GM19324 (cell line): ENCODE results near the gene PDPK1.
"Not testable (repeated sequence)": the region's sequence is repeated elsewhere in the genome, so short reads cannot be mapped to it uniquely, and the experiment has no call there.

Source experiments
- ATAC-seq: cut with Tn5 transposase; IDR thresholded peaks from one replicate; pipeline ENCODE4 v1.9.1; 2021; ENCODE audit warnings: mild to moderate bottlenecking, moderate library complexity; ENCODE audit not compliant: unreplicated experiment, low FRiP score

Gene PDPK1

GRCh38 chr16:2584729-2585650 is 47.2 kb downstream of the PDPK1 start:
- no peak for ATAC-seq

- no peak for ATAC-seq
Observed at GRCh38 chr16:2585651-2586081, 47.8 kb downstream of the PDPK1 start.

- no peak for ATAC-seq
Observed at GRCh38 chr16:2586241-2586640, 48.4 kb downstream of the PDPK1 start.

- ATAC-seq = no peak
Observed at GRCh38 chr16:2586901-2587480, 49.2 kb downstream of the PDPK1 start.

- ATAC-seq = no peak
Observed at GRCh38 chr16:2587891-2588565, 50.2 kb downstream of the PDPK1 start.

- no peak for ATAC-seq
Observed at GRCh38 chr16:2591476-2592240, 53.8 kb downstream of the PDPK1 start.

GRCh38 chr16:2592786-2593185 is 55.0 kb downstream of the PDPK1 start:
- no peak for ATAC-seq

GRCh38 chr16:2595393-2596205 is 57.8 kb downstream of the PDPK1 start:
- ATAC-seq = no peak

- no peak for ATAC-seq
Observed at GRCh38 chr16:2596747-2597559, 59.1 kb downstream of the PDPK1 start.

- ATAC-seq = no peak
Observed at GRCh38 chr16:2597560-2597902, 59.7 kb downstream of the PDPK1 start.

- no peak for ATAC-seq
Observed at GRCh38 chr16:2598133-2598641, 60.4 kb downstream of the PDPK1 start.

- ATAC-seq = no peak
Observed at GRCh38 chr16:2598723-2599122, 60.9 kb downstream of the PDPK1 start.

GRCh38 chr16:2599165-2599564 is 61.3 kb downstream of the PDPK1 start:
- ATAC-seq = not testable (repeated sequence)

- not testable (repeated sequence) for ATAC-seq
Observed at GRCh38 chr16:2599785-2600184, 62.0 kb downstream of the PDPK1 start.

- ATAC-seq = not testable (repeated sequence)
Observed at GRCh38 chr16:2601301-2602025, 63.6 kb downstream of the PDPK1 start.

- not testable (repeated sequence) for ATAC-seq
Observed at GRCh38 chr16:2602175-2602574, 64.4 kb downstream of the PDPK1 start.

GRCh38 chr16:2603165-2604015 is 65.6 kb downstream of the PDPK1 start:
- ATAC-seq = peak; percentile 76
